Tibial nerve (tissue), 3 donors: Measurements from ENCODE around the gene FDX2.

Experiments
- POLR2A ChIP-seq, 2 donors: fragments of 450-650 bp; IDR thresholded peaks; one replicate each; pipeline ENCODE4 v1.6.1; 2017; ENCODE audit warnings: antibody characterized with exemption in 2 of 2, mild to moderate bottlenecking in 2 of 2, moderate library complexity in 2 of 2
- TF ChIP-seq, protein P1 (sequence below), 5 experiments: fragments of 200-600 bp in 3 of 5; fragments of 450-650 bp in 2 of 5; sonication (generic) in 3 of 5; IDR thresholded peaks; one replicate each; pipeline ENCODE4 v1.5.1; 2016 to 2019; ENCODE audit warnings: antibody characterized with exemption in 5 of 5, mild to moderate bottlenecking in 3 of 5, moderate library complexity in 2 of 5

GRCh38 chr19:10333758-10334587 is 18.2 kb upstream of the FDX2 start:
- TF ChIP-seq POLR2A (IDR thresholded peaks at IDR 0.05), result no peak
- TF ChIP-seq, protein P1, sequence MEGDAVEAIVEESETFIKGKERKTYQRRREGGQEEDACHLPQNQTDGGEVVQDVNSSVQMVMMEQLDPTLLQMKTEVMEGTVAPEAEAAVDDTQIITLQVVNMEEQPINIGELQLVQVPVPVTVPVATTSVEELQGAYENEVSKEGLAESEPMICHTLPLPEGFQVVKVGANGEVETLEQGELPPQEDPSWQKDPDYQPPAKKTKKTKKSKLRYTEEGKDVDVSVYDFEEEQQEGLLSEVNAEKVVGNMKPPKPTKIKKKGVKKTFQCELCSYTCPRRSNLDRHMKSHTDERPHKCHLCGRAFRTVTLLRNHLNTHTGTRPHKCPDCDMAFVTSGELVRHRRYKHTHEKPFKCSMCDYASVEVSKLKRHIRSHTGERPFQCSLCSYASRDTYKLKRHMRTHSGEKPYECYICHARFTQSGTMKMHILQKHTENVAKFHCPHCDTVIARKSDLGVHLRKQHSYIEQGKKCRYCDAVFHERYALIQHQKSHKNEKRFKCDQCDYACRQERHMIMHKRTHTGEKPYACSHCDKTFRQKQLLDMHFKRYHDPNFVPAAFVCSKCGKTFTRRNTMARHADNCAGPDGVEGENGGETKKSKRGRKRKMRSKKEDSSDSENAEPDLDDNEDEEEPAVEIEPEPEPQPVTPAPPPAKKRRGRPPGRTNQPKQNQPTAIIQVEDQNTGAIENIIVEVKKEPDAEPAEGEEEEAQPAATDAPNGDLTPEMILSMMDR (IDR thresholded peaks at IDR 0.05), result no peak
